Endothelial cell of umbilical vein (primary cell): Measurements from ENCODE around the gene OR10G3. TPM values are rescaled to one million over a fixed set of nuclear protein-coding genes. Genes with fewer than 3 reads are reported as not detected.

Experiments
- BruUV-seq: library from RNA; stranded (reverse); fragments of 400-500 nt; replicated peaks from 2 replicates; lab custom pipeline; 2021; lab: Mats Ljungman, UMichigan
- CTCF ChIA-PET: fragments of 300-600, 350-600 bp; sonication (Branson Sonifier 250); formaldehyde crosslinking; loops from one replicate; lab custom pipeline; 2021; ENCODE audit warnings: antibody characterized with exemption, inconsistent platforms; lab: Charles Lee
- POLR2A ChIA-PET: fragments of 300-600, 350-600 bp; sonication (Branson Sonifier 250); formaldehyde crosslinking; loops from one replicate; lab custom pipeline; 2021; ENCODE audit warnings: antibody characterized with exemption, inconsistent platforms; lab: Charles Lee
- DNase-seq: peaks from one replicate; pipeline ENCODE4 v3.0.0-alpha.2; 2011; ENCODE audit warnings: low read depth, low spot score
- FAIRE-seq: peaks from 2 replicates; lab custom pipeline; 2011; peaks lifted over from hg19 to GRCh38; lab: Jason Lieb, UNC
- H2AFZ ChIP-seq: 2 replicates; pipeline ENCODE4 v1.6.0; 2012; ENCODE audit warnings: low read depth, low read length, control low read depth, inconsistent platforms
- H3K27ac ChIP-seq: 2 replicates; pipeline ENCODE4 v1.5.1; 2011; ENCODE audit warnings: low read depth, mild to moderate bottlenecking, control low read depth, low read length, moderate library complexity; ENCODE audit not compliant: insufficient read depth
- H3K27me3 ChIP-seq, 2 experiments: 2 replicates each; pipeline versions ENCODE4 v1.6.0 to v1.6.1; 2011; ENCODE audit warnings: low read length in 2 of 2, mixed read lengths in 1 of 2; ENCODE audit not compliant: control insufficient read depth in 2 of 2, insufficient read depth in 2 of 2
- H3K36me3 ChIP-seq, 2 experiments: 2 replicates in 1 of 2; 3 replicates in 1 of 2; pipeline ENCODE4 v1.5.1; 2011; ENCODE audit warnings: low read length in 2 of 2, mild to moderate bottlenecking in 1 of 2, moderate library complexity in 1 of 2; ENCODE audit not compliant: control insufficient read depth in 2 of 2, insufficient read depth in 2 of 2; ENCODE audit errors: extremely low read depth in 1 of 2
- H3K4me1 ChIP-seq: 3 replicates; pipeline ENCODE4 v1.5.1; 2011; ENCODE audit warnings: mild to moderate bottlenecking, low read length; ENCODE audit not compliant: control insufficient read depth, insufficient read depth; ENCODE audit errors: extremely low read depth
- H3K4me2 ChIP-seq: 2 replicates; pipeline ENCODE4 v1.6.1; 2011; ENCODE audit warnings: low read length, control low read depth, mixed read lengths; ENCODE audit not compliant: insufficient read depth
- H3K4me3 ChIP-seq, 3 experiments: fragments of 200-600 bp in 1 of 3; sonication (generic), shearing (Covaris generic) in 1 of 3; replicated peaks in 1 of 3; 2 replicates each; pipeline ENCODE4 v1.5.1; 2011 to 2016; ENCODE audit warnings: control low read depth in 3 of 3, low read length in 3 of 3, mild to moderate bottlenecking in 2 of 3, inconsistent platforms in 1 of 3, low read depth in 1 of 3, moderate library complexity in 1 of 3; ENCODE audit not compliant: insufficient read depth in 1 of 3
- H3K79me2 ChIP-seq: 2 replicates; pipeline ENCODE4 v1.6.0; 2012; ENCODE audit warnings: low read length, inconsistent platforms; ENCODE audit not compliant: control insufficient read depth, insufficient read depth
- H3K9ac ChIP-seq: replicated peaks from 2 replicates; pipeline ENCODE3; 2011; ENCODE audit warnings: low read length, control low read depth; ENCODE audit not compliant: insufficient read depth; ENCODE audit errors: extremely low read depth
- H3K9me1 ChIP-seq: replicated peaks from 3 replicates; pipeline ENCODE4 v1.6.0; 2011; ENCODE audit warnings: mild to moderate bottlenecking, low read length; ENCODE audit not compliant: control insufficient read depth, insufficient read depth; ENCODE audit errors: extremely low read depth
- H3K9me3 ChIP-seq: replicated peaks from 2 replicates; pipeline ENCODE4 v1.5.1; 2012; ENCODE audit warnings: low read length, inconsistent platforms; ENCODE audit not compliant: control insufficient read depth, insufficient read depth
- H4K20me1 ChIP-seq: replicated peaks from 2 replicates; pipeline ENCODE3; 2011; ENCODE audit warnings: mild to moderate bottlenecking, low read length; ENCODE audit not compliant: control insufficient read depth, insufficient read depth; ENCODE audit errors: extremely low read depth
- EZH2 ChIP-seq: IDR thresholded peaks from 2 replicates; pipeline ENCODE4 v1.6.1; 2012; ENCODE audit warnings: borderline replicate concordance, low read depth, mild to moderate bottlenecking, moderate library complexity, low read length, inconsistent platforms; ENCODE audit not compliant: severe bottlenecking
- FOS ChIP-seq: IDR thresholded peaks from 2 replicates; pipeline ENCODE4 v1.6.1; 2011; ENCODE audit warnings: mild to moderate bottlenecking, low read length, moderate library complexity, borderline replicate concordance; ENCODE audit not compliant: insufficient read depth
- GATA2 ChIP-seq: IDR thresholded peaks from 2 replicates; pipeline ENCODE4 v1.7.0; 2011; ENCODE audit warnings: low read depth, mild to moderate bottlenecking, moderate library complexity, mixed read lengths, low read length; ENCODE audit not compliant: insufficient read length, insufficient read depth
- JUN ChIP-seq: IDR thresholded peaks from 2 replicates; pipeline ENCODE4 v1.6.1; 2011; ENCODE audit warnings: borderline replicate concordance, low read depth; ENCODE audit not compliant: insufficient read length, insufficient read depth
- MYC ChIP-seq: IDR thresholded peaks from one replicate; pipeline ENCODE4 v1.6.1; 2011; ENCODE audit warnings: mild to moderate bottlenecking, low read depth, low read length
- POLR2A ChIP-seq: IDR thresholded peaks from 2 replicates; pipeline ENCODE4 v1.6.1; 2012; ENCODE audit warnings: low read depth, mild to moderate bottlenecking, control low read depth, low read length
- POLR2AphosphoS5 ChIP-seq: IDR thresholded peaks from 2 replicates; pipeline ENCODE4 v1.6.1; 2012; ENCODE audit warnings: low read depth, mild to moderate bottlenecking, control low read depth, low read length, moderate library complexity; ENCODE audit not compliant: insufficient read depth
- dilution Hi-C: fragments of 300-500 bp; cut with MboI; formaldehyde crosslinking; loops from one replicate; pipeline ENCODE4 v1.15.0; 2019; ENCODE audit warnings: low sequenced_read_pairs; ENCODE audit not compliant: extremely low pct_ligation_motif_present
- intact Hi-C: fragments of 100-400 bp; cut with micrococcal nuclease; formaldehyde crosslinking; loops from one replicate; pipeline ENCODE4 v1.10.0; 2022
- polyA plus RNA-seq, 4 experiments: library from polyadenylated mRNA; depleted of rRNA in 3 of 4; stranded (reverse) in 3 of 4; unstranded in 1 of 4; fragments of >200 nt; gene quantifications; 2 replicates each; pipeline versions ENCODE4 v1.2.1 to v1.2.3, GENCODE V29; 2011 to 2012; ENCODE audit warnings: missing spikeins in 1 of 4
- total RNA-seq: library from RNA; stranded (reverse); gene quantifications from 2 replicates; pipeline ENCODE4 v1.2.3, GENCODE V29; 2021
- TF ChIP-seq, protein P1 (sequence below), 2 donors: IDR thresholded peaks; 1 replicate in 1 of 2; 2 replicates in 1 of 2; pipeline ENCODE4 v1.5.1; 2011; ENCODE audit warnings: low read length in 2 of 2, mild to moderate bottlenecking in 2 of 2, moderate library complexity in 2 of 2, control low read depth in 1 of 2, inconsistent platforms in 1 of 2, low read depth in 1 of 2; ENCODE audit not compliant: insufficient read depth in 1 of 2; ENCODE audit errors: extremely low read depth in 1 of 2
- TF ChIP-seq, protein P2 (sequence below): IDR thresholded peaks from 2 replicates; pipeline ENCODE4 v1.6.1; 2011; ENCODE audit not compliant: insufficient read depth, insufficient read length

The OR10G3 gene
- total and polyA plus RNA-seq, 2 donors (not counting 3 experiments of a cell fraction or from before 2014, with no cell fraction given) = not detected

DNA sequence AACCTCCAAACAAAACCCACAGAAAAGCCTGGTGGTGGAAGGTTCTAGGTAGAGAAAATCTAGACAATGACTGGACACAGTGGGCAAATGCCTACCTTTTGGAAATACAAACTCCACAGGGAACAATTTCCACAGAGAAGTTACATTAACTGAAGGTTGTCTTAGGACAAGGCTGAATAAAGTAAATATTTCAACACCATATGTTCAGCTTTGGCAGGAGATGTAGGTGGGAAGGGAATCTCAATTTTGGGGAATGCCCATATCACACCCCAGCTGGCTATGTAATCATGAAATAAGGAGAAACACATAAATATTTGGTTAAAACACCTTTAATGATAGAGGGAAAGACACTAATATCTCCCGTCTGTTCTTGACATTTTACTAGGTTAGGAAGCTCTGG, 59.1 kb downstream of the OR10G3 start:
- no TSS peak for BruUV-seq
- intact Hi-C loops = no loop called here
- dilution Hi-C loops = no loop called here

DNA sequence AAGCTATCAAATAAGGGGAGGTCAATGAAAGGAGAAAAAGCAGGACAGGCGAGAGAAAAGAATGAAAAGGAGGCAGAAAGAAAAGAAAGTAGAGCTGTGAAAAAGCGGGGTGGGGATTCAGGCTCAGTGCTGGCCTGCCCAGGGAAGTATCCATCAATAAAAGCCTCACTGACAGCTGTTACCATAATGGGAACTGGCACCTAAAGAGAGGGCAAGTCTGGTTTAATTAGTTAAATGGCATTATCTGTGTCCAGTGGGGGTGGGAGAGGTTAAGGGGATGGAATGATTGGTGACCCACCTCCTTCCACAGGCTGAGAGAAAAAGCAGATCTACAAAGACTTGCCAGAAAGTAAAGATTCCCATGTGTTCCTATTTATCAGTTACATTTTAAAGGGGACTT, 61.2 kb downstream of the OR10G3 start:
- Histone ChIP-seq H3K9me1 (no peaks in the 10 kb centered on the region), H2AFZ (no peak overlapping the region), H3K4me1 (no peaks in the 10 kb centered on the region), H3K9ac (no peak overlapping the region), H4K20me1 (no peaks in the 10 kb centered on the region), H3K4me3 (no peak overlapping the region), H3K27me3 (peaks cover 17 to 19% of the 10 kb centered on the region in 2 experiments), H3K4me2 (no peak overlapping the region), H3K79me2 (no peaks in the 10 kb centered on the region), H3K36me3 (no peaks in the 10 kb centered on the region), H3K27ac (no peak overlapping the region), H3K9me3 (no peaks in the 10 kb centered on the region)
- BruUV-seq = no TSS peak
- POLR2A ChIA-PET = no interaction called here
- intact Hi-C loops (no loop called here), dilution Hi-C loops (no loop called here)
- DNase-seq (no peak), FAIRE-seq (no peak)
- TF ChIP-seq POLR2AphosphoS5 (no peak), FOS (no peak), EZH2 (no peak), JUN (no peak), GATA2 (no peak), MYC (no peak), POLR2A (no peak)
- TF ChIP-seq, protein P1, sequence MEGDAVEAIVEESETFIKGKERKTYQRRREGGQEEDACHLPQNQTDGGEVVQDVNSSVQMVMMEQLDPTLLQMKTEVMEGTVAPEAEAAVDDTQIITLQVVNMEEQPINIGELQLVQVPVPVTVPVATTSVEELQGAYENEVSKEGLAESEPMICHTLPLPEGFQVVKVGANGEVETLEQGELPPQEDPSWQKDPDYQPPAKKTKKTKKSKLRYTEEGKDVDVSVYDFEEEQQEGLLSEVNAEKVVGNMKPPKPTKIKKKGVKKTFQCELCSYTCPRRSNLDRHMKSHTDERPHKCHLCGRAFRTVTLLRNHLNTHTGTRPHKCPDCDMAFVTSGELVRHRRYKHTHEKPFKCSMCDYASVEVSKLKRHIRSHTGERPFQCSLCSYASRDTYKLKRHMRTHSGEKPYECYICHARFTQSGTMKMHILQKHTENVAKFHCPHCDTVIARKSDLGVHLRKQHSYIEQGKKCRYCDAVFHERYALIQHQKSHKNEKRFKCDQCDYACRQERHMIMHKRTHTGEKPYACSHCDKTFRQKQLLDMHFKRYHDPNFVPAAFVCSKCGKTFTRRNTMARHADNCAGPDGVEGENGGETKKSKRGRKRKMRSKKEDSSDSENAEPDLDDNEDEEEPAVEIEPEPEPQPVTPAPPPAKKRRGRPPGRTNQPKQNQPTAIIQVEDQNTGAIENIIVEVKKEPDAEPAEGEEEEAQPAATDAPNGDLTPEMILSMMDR (IDR thresholded peaks at IDR 0.05; ENCODE audit: extremely low read depth in 1 of 2, insufficient read depth in 1 of 2, low read depth in 1 of 2, low read length in 2 of 2) = no peak
- TF ChIP-seq, protein P2, sequence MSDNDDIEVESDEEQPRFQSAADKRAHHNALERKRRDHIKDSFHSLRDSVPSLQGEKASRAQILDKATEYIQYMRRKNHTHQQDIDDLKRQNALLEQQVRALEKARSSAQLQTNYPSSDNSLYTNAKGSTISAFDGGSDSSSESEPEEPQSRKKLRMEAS = no peak
- CTCF ChIA-PET = interaction anchor here (1.0 kb wide), 1 partner anchor 16 kb away, joined by 3 read pairs; no protein-coding TSS in a partner anchor

More for the DNA sequence above, 59.1 kb downstream of the OR10G3 start:
- no peak overlapping the region for H3K27ac ChIP-seq
- FAIRE-seq = no peak
- no peak for TF ChIP-seq POLR2A
- TF ChIP-seq EZH2 = no peak
- no peak for TF ChIP-seq FOS
- TF ChIP-seq, protein P2 = no peak
- TF ChIP-seq, protein P1 (IDR thresholded peaks at IDR 0.05; ENCODE audit: extremely low read depth in 1 of 2, insufficient read depth in 1 of 2, low read depth in 1 of 2, low read length in 2 of 2) = no peak
- no peak for DNase-seq
- no peaks in the 10 kb centered on the region for H4K20me1 ChIP-seq
- no peak overlapping the region for H3K4me3 ChIP-seq
- H3K4me1 ChIP-seq = no peaks in the 10 kb centered on the region
- no peaks in the 10 kb centered on the region for H3K79me2 ChIP-seq
- H2AFZ ChIP-seq = no peak overlapping the region
- POLR2A ChIA-PET = no interaction called here
- no peaks in the 10 kb centered on the region for H3K9me3 ChIP-seq
- no peak overlapping the region for H3K4me2 ChIP-seq
- no peak overlapping the region for H3K9ac ChIP-seq
- peaks cover 14 to 15% of the 10 kb centered on the region in 2 experiments for H3K27me3 ChIP-seq
- H3K36me3 ChIP-seq = no peaks in the 10 kb centered on the region
- CTCF ChIA-PET = interaction anchor here (1.3 kb wide), 1 partner anchor 23 kb away, joined by 4 read pairs; no protein-coding TSS in a partner anchor
- H3K9me1 ChIP-seq = no peaks in the 10 kb centered on the region
